Activated gamma-delta T cell treated with anti-CD3 and anti-CD28 coated beads, Interleukin-2, amount 50 U/mL, for 16 hours (primary cell): ENCODE data around the gene CACNA1B.
"Not testable (repeated sequence)": the region's sequence is repeated elsewhere in the genome, so short reads cannot be mapped to it uniquely, and the experiment has no call there.

ENCODE experiments used
- DNase-seq: peaks from one replicate; pipeline ENCODE4 v3.0.0-alpha.2; 2020; ENCODE audit warnings: low read depth

CACNA1B gene

GRCh38 chr9:138015021-138015829 is 137.6 kb downstream of the CACNA1B start:
- no peak for DNase-seq

GRCh38 chr9:138016406-138017187 is 139.0 kb downstream of the CACNA1B start:
- DNase-seq: no peak

GRCh38 chr9:138017200-138017599 is 139.6 kb downstream of the CACNA1B start:
- no peak for DNase-seq

GRCh38 chr9:138019514-138019913 is 141.9 kb downstream of the CACNA1B start:
- DNase-seq: not testable (repeated sequence)

GRCh38 chr9:138020120-138020794 is 142.7 kb downstream of the CACNA1B start:
- no peak for DNase-seq

GRCh38 chr9:138020795-138021182 is 143.2 kb downstream of the CACNA1B start:
- no peak for DNase-seq

- no peak for DNase-seq
Observed at GRCh38 chr9:138021251-138022056, 143.9 kb downstream of the CACNA1B start.

- no peak for DNase-seq
Observed at GRCh38 chr9:138022121-138022741, 144.6 kb downstream of the CACNA1B start.

- DNase-seq: no peak
Observed at GRCh38 chr9:138022756-138023393, 145.3 kb downstream of the CACNA1B start.

GRCh38 chr9:138023394-138024124 is 146.0 kb downstream of the CACNA1B start:
- DNase-seq: no peak

- no peak for DNase-seq
Observed at GRCh38 chr9:138024131-138024530, 146.5 kb downstream of the CACNA1B start.

- no peak for DNase-seq
Observed at GRCh38 chr9:138024831-138025291, 147.3 kb downstream of the CACNA1B start.

- DNase-seq: no peak
Observed at GRCh38 chr9:138025417-138025816, 147.8 kb downstream of the CACNA1B start.

- DNase-seq: no peak
Observed at GRCh38 chr9:138025908-138026307, 148.3 kb downstream of the CACNA1B start.

- no peak for DNase-seq
Observed at GRCh38 chr9:138028596-138028995, 151.0 kb downstream of the CACNA1B start.

GRCh38 chr9:138031186-138031585 is 153.6 kb downstream of the CACNA1B start:
- no peak for DNase-seq

GRCh38 chr9:138033950-138034349 is 156.4 kb downstream of the CACNA1B start:
- DNase-seq: no peak

GRCh38 chr9:138037140-138037539 is 159.6 kb downstream of the CACNA1B start:
- no peak for DNase-seq

- no peak for DNase-seq
Observed at GRCh38 chr9:138038244-138038671, 160.7 kb downstream of the CACNA1B start.
